ENCODE data around the gene DUSP5. TPM values are rescaled to one million over a fixed set of nuclear protein-coding genes. Genes with fewer than 3 reads are reported as not detected.

Gene DUSP5
- total RNA-seq, 1 donor from 2014 or later = 0.34 TPM

DNA sequence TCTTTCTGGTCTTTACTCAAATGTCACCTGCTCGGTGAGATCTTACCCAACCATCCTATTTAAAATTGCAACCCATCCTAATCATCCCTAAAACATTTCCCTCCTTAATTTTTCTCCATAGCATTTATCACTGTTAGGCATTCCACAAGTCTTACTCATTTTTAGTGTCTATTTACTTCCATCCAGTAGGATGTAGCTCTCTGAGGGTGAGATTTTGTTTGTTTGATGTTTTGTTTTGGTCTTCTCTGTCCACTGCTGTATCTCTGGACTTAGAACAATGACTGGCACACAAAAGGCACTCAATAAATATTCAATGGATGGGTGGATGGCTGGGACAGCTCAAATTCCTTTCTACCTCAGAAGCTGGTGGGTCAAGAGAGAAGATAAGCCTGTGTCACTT, 15.8 kb upstream of the DUSP5 start:
- H3K9ac ChIP-seq = no peak overlapping the region
- no peaks in the 10 kb centered on the region for H3K27me3 ChIP-seq
- no peaks in the 10 kb centered on the region for H4K20me1 ChIP-seq (ENCODE audit: low read depth)
- DNase-seq (ENCODE audit: low spot score) = no peak
- Mint-ChIP-seq H3K4me3 (no peak overlapping the region), H3K36me3 (no peaks in the 10 kb centered on the region), H3K27ac (peak overlapping the region; percentile 7), H3K9me3 (no peaks in the 10 kb centered on the region), H3K27me3 (ENCODE audit: insufficient read depth, low read depth) (peaks cover 7% of the 10 kb centered on the region), H3K4me1 (peaks cover 2% of the 10 kb centered on the region)
- no peak overlapping the region for H3K4me2 ChIP-seq
- H3K4me1 ChIP-seq = no peaks in the 10 kb centered on the region
- H3K79me2 ChIP-seq (ENCODE audit: low read depth) = no peaks in the 10 kb centered on the region
- no peak overlapping the region for H3K27ac ChIP-seq
- H2AFZ ChIP-seq (replicated peaks) = no peak overlapping the region
- H3F3A ChIP-seq (ENCODE audit: low read depth) = no peaks in the 10 kb centered on the region
- no peaks in the 10 kb centered on the region for H3K9me3 ChIP-seq (ENCODE audit: low read depth)
- TF ChIP-seq EZH2 (IDR thresholded peaks at IDR 0.05) (no peak), EZH2phosphoT487 (IDR thresholded peaks at IDR 0.05) (no peak)
- TF ChIP-seq, protein P1, sequence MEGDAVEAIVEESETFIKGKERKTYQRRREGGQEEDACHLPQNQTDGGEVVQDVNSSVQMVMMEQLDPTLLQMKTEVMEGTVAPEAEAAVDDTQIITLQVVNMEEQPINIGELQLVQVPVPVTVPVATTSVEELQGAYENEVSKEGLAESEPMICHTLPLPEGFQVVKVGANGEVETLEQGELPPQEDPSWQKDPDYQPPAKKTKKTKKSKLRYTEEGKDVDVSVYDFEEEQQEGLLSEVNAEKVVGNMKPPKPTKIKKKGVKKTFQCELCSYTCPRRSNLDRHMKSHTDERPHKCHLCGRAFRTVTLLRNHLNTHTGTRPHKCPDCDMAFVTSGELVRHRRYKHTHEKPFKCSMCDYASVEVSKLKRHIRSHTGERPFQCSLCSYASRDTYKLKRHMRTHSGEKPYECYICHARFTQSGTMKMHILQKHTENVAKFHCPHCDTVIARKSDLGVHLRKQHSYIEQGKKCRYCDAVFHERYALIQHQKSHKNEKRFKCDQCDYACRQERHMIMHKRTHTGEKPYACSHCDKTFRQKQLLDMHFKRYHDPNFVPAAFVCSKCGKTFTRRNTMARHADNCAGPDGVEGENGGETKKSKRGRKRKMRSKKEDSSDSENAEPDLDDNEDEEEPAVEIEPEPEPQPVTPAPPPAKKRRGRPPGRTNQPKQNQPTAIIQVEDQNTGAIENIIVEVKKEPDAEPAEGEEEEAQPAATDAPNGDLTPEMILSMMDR (IDR thresholded peaks at IDR 0.05) = no peak
- H3K4me3 ChIP-seq = no peak overlapping the region
- no peaks in the 10 kb centered on the region for H3K36me3 ChIP-seq

- Histone ChIP-seq H3K36me3 (no peaks in the 10 kb centered on the region), H4K20me1 (ENCODE audit: low read depth) (no peaks in the 10 kb centered on the region), H2AFZ (replicated peaks) (no peak overlapping the region), H3F3A (ENCODE audit: low read depth) (no peaks in the 10 kb centered on the region), H3K4me2 (no peak overlapping the region), H3K27ac (no peak overlapping the region), H3K4me3 (no peak overlapping the region), H3K4me1 (peaks cover 6% of the 10 kb centered on the region), H3K79me2 (ENCODE audit: low read depth) (no peaks in the 10 kb centered on the region), H3K9ac (no peak overlapping the region), H3K9me3 (ENCODE audit: low read depth) (no peaks in the 10 kb centered on the region), H3K27me3 (no peaks in the 10 kb centered on the region)
- TF ChIP-seq EZH2 (IDR thresholded peaks at IDR 0.05) = no peak
- TF ChIP-seq, protein P1 (IDR thresholded peaks at IDR 0.05) = no peak
- TF ChIP-seq EZH2phosphoT487 (IDR thresholded peaks at IDR 0.05) = no peak
- Mint-ChIP-seq H3K4me3 (no peak overlapping the region), H3K27me3 (ENCODE audit: insufficient read depth, low read depth) (peaks cover 7% of the 10 kb centered on the region), H3K4me1 (peaks cover 5% of the 10 kb centered on the region), H3K9me3 (no peaks in the 10 kb centered on the region), H3K27ac (no peak overlapping the region), H3K36me3 (no peaks in the 10 kb centered on the region)
- no peak for DNase-seq (ENCODE audit: low spot score)
These were observed 14.1 kb upstream of the DUSP5 start for GRCh38 chr10:110483633-110484032.

GRCh38 chr10:110485541-110485940, 12.2 kb upstream of the DUSP5 start:
- Histone ChIP-seq H3K4me3 (no peak overlapping the region), H4K20me1 (ENCODE audit: low read depth) (no peaks in the 10 kb centered on the region), H3K4me1 (peaks cover 6% of the 10 kb centered on the region), H3K79me2 (ENCODE audit: low read depth) (no peaks in the 10 kb centered on the region), H3K4me2 (no peak overlapping the region), H2AFZ (replicated peaks) (no peak overlapping the region), H3K9me3 (ENCODE audit: low read depth) (no peaks in the 10 kb centered on the region), H3K27ac (no peak overlapping the region), H3K36me3 (no peaks in the 10 kb centered on the region), H3K9ac (no peak overlapping the region), H3K27me3 (no peaks in the 10 kb centered on the region), H3F3A (ENCODE audit: low read depth) (no peaks in the 10 kb centered on the region)
- Mint-ChIP-seq H3K27ac (no peak overlapping the region), H3K36me3 (no peaks in the 10 kb centered on the region), H3K4me3 (no peak overlapping the region), H3K27me3 (ENCODE audit: insufficient read depth, low read depth) (peaks cover 7% of the 10 kb centered on the region), H3K9me3 (no peaks in the 10 kb centered on the region), H3K4me1 (peaks cover 5% of the 10 kb centered on the region)
- TF ChIP-seq, protein P1 (IDR thresholded peaks at IDR 0.05) = no peak
- TF ChIP-seq EZH2 (IDR thresholded peaks at IDR 0.05) = no peak
- no peak for TF ChIP-seq EZH2phosphoT487 (IDR thresholded peaks at IDR 0.05)
- no peak for DNase-seq (ENCODE audit: low spot score)

All from neural progenitor cell (in vitro differentiated cells).